Neural progenitor cell (in vitro differentiated cells): ENCODE results near the gene PTPRK. TPM values are rescaled to one million over a fixed set of nuclear protein-coding genes. Genes with fewer than 3 reads are reported as not detected.

Experiments
- DNase-seq: peaks from one replicate; pipeline ENCODE4 v3.0.0-alpha.2; 2016; ENCODE audit warnings: low spot score
- H2AFZ ChIP-seq: fragments of 200-600 bp; sonication (generic); replicated peaks from 2 replicates; pipeline ENCODE4 v1.6.1; 2016; ENCODE audit warnings: antibody characterized with exemption
- H3F3A ChIP-seq: fragments of 200-600 bp; sonication (generic); 2 replicates; pipeline ENCODE4 v1.6.1; 2016; ENCODE audit warnings: antibody characterized with exemption, low read depth
- H3K27ac ChIP-seq: fragments of 200-600 bp; sonication (generic); 2 replicates; pipeline ENCODE4 v1.5.1; 2016; ENCODE audit warnings: mild to moderate bottlenecking
- H3K27me3 ChIP-seq: fragments of 200-600 bp; sonication (generic); 2 replicates; pipeline ENCODE4 v1.6.1; 2016; ENCODE audit warnings: mild to moderate bottlenecking, moderate library complexity
- H3K36me3 ChIP-seq: fragments of 200-600 bp; sonication (generic); 2 replicates; pipeline ENCODE4 v1.5.1; 2016
- H3K4me1 ChIP-seq: fragments of 200-600 bp; sonication (generic); 2 replicates; pipeline ENCODE4 v1.6.1; 2016; ENCODE audit warnings: mixed run types
- H3K4me2 ChIP-seq: fragments of 200-600 bp; sonication (generic); 2 replicates; pipeline ENCODE4 v1.6.1; 2016
- H3K4me3 ChIP-seq: fragments of 200-600 bp; sonication (generic); 2 replicates; pipeline ENCODE4 v1.5.1; 2016
- H3K79me2 ChIP-seq: fragments of 200-600 bp; sonication (generic); 2 replicates; pipeline ENCODE4 v1.6.1; 2016; ENCODE audit warnings: low read depth
- H3K9ac ChIP-seq: fragments of 200-600 bp; sonication (generic); 2 replicates; pipeline ENCODE4 v1.6.1; 2016
- H3K9me3 ChIP-seq: fragments of 200-600 bp; sonication (generic); 2 replicates; pipeline ENCODE4 v1.5.1; 2016; ENCODE audit warnings: low read depth
- H4K20me1 ChIP-seq: fragments of 200-600 bp; sonication (generic); 2 replicates; pipeline ENCODE4 v1.6.1; 2016; ENCODE audit warnings: low read depth
- H3K27ac Mint-ChIP-seq: 3 replicates; pipeline ENCODE4 v1.8.0; 2021; ENCODE audit warnings: mixed read lengths
- H3K27me3 Mint-ChIP-seq: 2 replicates; pipeline ENCODE4 v1.8.0; 2022; ENCODE audit warnings: low read depth, mild to moderate bottlenecking, inconsistent platforms, moderate library complexity, mixed read lengths; ENCODE audit not compliant: insufficient read depth
- H3K36me3 Mint-ChIP-seq: 3 replicates; pipeline ENCODE4 v1.8.0; 2021; ENCODE audit warnings: mixed read lengths
- H3K4me1 Mint-ChIP-seq: 3 replicates; pipeline ENCODE4 v1.8.0; 2021; ENCODE audit warnings: mixed read lengths
- H3K4me3 Mint-ChIP-seq: 3 replicates; pipeline ENCODE4 v1.8.0; 2021; ENCODE audit warnings: mild to moderate bottlenecking, moderate library complexity, mixed read lengths
- H3K9me3 Mint-ChIP-seq: 3 replicates; pipeline ENCODE4 v1.8.0; 2020; ENCODE audit warnings: mixed read lengths
- CTCF ChIP-seq: fragments of 200-600 bp; sonication (generic); IDR thresholded peaks from 2 replicates; pipeline ENCODE4 v1.5.1; 2017; ENCODE audit warnings: antibody characterized with exemption, mild to moderate bottlenecking
- EZH2 ChIP-seq: fragments of 200-600 bp; sonication (generic); IDR thresholded peaks from 2 replicates; pipeline ENCODE4 v1.6.1; 2017; ENCODE audit warnings: antibody characterized with exemption, mild to moderate bottlenecking, moderate library complexity
- EZH2phosphoT487 ChIP-seq: fragments of 200-600 bp; sonication (generic); IDR thresholded peaks from 2 replicates; pipeline ENCODE4 v1.6.1; 2017; ENCODE audit warnings: antibody characterized with exemption
- total RNA-seq: library from RNA; depleted of rRNA; stranded (reverse); fragments of >200 nt; gene quantifications from 2 replicates; pipeline ENCODE4 v1.2.3, GENCODE V29; 2015; ENCODE audit warnings: low replicate concordance

The PTPRK gene
- total RNA-seq, 1 donor from 2014 or later = 35.0 TPM

GRCh38 chr6:128282961-128283360 is 237.4 kb downstream of the PTPRK start:
- Histone ChIP-seq H4K20me1 (peaks cover 20% of the 10 kb centered on the region), H3K79me2 (peaks cover 6% of the 10 kb centered on the region), H3K27me3 (no peaks in the 10 kb centered on the region), H3K4me1 (peaks cover 32% of the 10 kb centered on the region), H3K4me2 (no peak overlapping the region), H3K9ac (no peak overlapping the region), H3K36me3 (no peaks in the 10 kb centered on the region), H3K27ac (no peak overlapping the region), H3K9me3 (no peaks in the 10 kb centered on the region), H2AFZ (no peak overlapping the region), H3K4me3 (no peak overlapping the region), H3F3A (no peaks in the 10 kb centered on the region)
- no peak for TF ChIP-seq EZH2
- TF ChIP-seq EZH2phosphoT487 = no peak
- TF ChIP-seq CTCF = no peak
- Mint-ChIP-seq H3K4me1 (peaks cover 41% of the 10 kb centered on the region), H3K27ac (peak overlapping the region; percentile 61), H3K4me3 (no peak overlapping the region), H3K27me3 (peaks cover 5% of the 10 kb centered on the region), H3K9me3 (peaks cover 5% of the 10 kb centered on the region), H3K36me3 (peaks cover 7% of the 10 kb centered on the region)
- DNase-seq = no peak

GRCh38 chr6:128280960-128281359 is 239.4 kb downstream of the PTPRK start:
- Histone ChIP-seq H3K9me3 (no peaks in the 10 kb centered on the region), H3K4me3 (no peak overlapping the region), H3K27me3 (no peaks in the 10 kb centered on the region), H3K9ac (no peak overlapping the region), H3K36me3 (no peaks in the 10 kb centered on the region), H3K4me2 (peak overlapping the region; percentile 22), H3K4me1 (peaks cover 32% of the 10 kb centered on the region), H3K79me2 (peaks cover 6% of the 10 kb centered on the region), H2AFZ (no peak overlapping the region), H3F3A (no peaks in the 10 kb centered on the region), H3K27ac (no peak overlapping the region), H4K20me1 (peaks cover 20% of the 10 kb centered on the region)
- peaks cover 3% of the 10 kb centered on the region for H3K9me3 Mint-ChIP-seq
- TF ChIP-seq CTCF = no peak
- no peak for TF ChIP-seq EZH2phosphoT487
- TF ChIP-seq EZH2 = no peak
- H3K36me3 Mint-ChIP-seq = peaks cover 2% of the 10 kb centered on the region
- no peak overlapping the region for H3K27ac Mint-ChIP-seq
- peaks cover 5% of the 10 kb centered on the region for H3K27me3 Mint-ChIP-seq
- peak; percentile 45 for DNase-seq
- peaks cover 54% of the 10 kb centered on the region for H3K4me1 Mint-ChIP-seq
- H3K4me3 Mint-ChIP-seq = no peak overlapping the region

- Histone ChIP-seq H3K4me3 (no peak overlapping the region), H3K79me2 (peaks cover 6% of the 10 kb centered on the region), H3K9me3 (no peaks in the 10 kb centered on the region), H3K9ac (no peak overlapping the region), H3F3A (no peaks in the 10 kb centered on the region), H3K36me3 (no peaks in the 10 kb centered on the region), H3K27me3 (no peaks in the 10 kb centered on the region), H3K4me1 (peaks cover 32% of the 10 kb centered on the region), H2AFZ (no peak overlapping the region), H4K20me1 (peaks cover 20% of the 10 kb centered on the region), H3K4me2 (no peak overlapping the region), H3K27ac (no peak overlapping the region)
- Mint-ChIP-seq H3K36me3 (no peaks in the 10 kb centered on the region), H3K4me3 (no peak overlapping the region), H3K27ac (no peak overlapping the region), H3K9me3 (no peaks in the 10 kb centered on the region), H3K4me1 (peaks cover 54% of the 10 kb centered on the region), H3K27me3 (peaks cover 3% of the 10 kb centered on the region)
- DNase-seq = no peak
- no peak for TF ChIP-seq CTCF
Observed at GRCh38 chr6:128280066-128280465, 240.3 kb downstream of the PTPRK start.

- peaks cover 20% of the 10 kb centered on the region for H4K20me1 ChIP-seq
- no peak overlapping the region for H3K9ac ChIP-seq
- no peaks in the 10 kb centered on the region for H3K36me3 ChIP-seq
- no peak overlapping the region for H3K4me2 ChIP-seq
- H3K27me3 ChIP-seq = no peaks in the 10 kb centered on the region
- H3K36me3 Mint-ChIP-seq = no peaks in the 10 kb centered on the region
- H3K27ac ChIP-seq = no peak overlapping the region
- no peak overlapping the region for H3K4me3 Mint-ChIP-seq
- no peak overlapping the region for H3K27ac Mint-ChIP-seq
- no peaks in the 10 kb centered on the region for H3K9me3 ChIP-seq
- no peak for TF ChIP-seq CTCF
- no peak for TF ChIP-seq EZH2
- no peak for TF ChIP-seq EZH2phosphoT487
- no peak overlapping the region for H2AFZ ChIP-seq
- peaks cover 27% of the 10 kb centered on the region for H3K4me1 ChIP-seq
- H3K79me2 ChIP-seq = peaks cover 6% of the 10 kb centered on the region
- H3K4me3 ChIP-seq = no peak overlapping the region
- H3K4me1 Mint-ChIP-seq = peaks cover 48% of the 10 kb centered on the region
- H3K27me3 Mint-ChIP-seq = no peaks in the 10 kb centered on the region
- H3F3A ChIP-seq = no peaks in the 10 kb centered on the region
- H3K9me3 Mint-ChIP-seq = no peaks in the 10 kb centered on the region
- no peak for DNase-seq
Observed at GRCh38 chr6:128278836-128279235, 241.6 kb downstream of the PTPRK start.
